ENCODE measurements around the gene NKAIN1.
"Not testable (repeated sequence)": the region's sequence is repeated elsewhere in the genome, so short reads cannot be mapped to it uniquely, and the experiment has no call there.

- not testable (repeated sequence) for TF ChIP-seq ZNF2 (tag by site-specific recombination; IDR thresholded peaks at IDR 0.05); CTCF (tag by site-specific recombination; IDR thresholded peaks at IDR 0.05); IKZF3 (tag by site-specific recombination; IDR thresholded peaks at IDR 0.05); REST (tag by site-specific recombination; IDR thresholded peaks at IDR 0.05); ZNF292 (tag by site-specific recombination; IDR thresholded peaks at IDR 0.05; ENCODE audit: borderline replicate concordance, low read depth); ZNF626 (tag by site-specific recombination; IDR thresholded peaks at IDR 0.05); ZNF24 (tag by site-specific recombination; IDR thresholded peaks at IDR 0.05); ZNF391 (tag by site-specific recombination; IDR thresholded peaks at IDR 0.05; ENCODE audit: borderline replicate concordance, low read depth)
Observed at GRCh38 chr1:31282426-31282825, 42.7 kb upstream of the NKAIN1 start.

Measured in HEK293 (cell line).